ENCODE measurements around the gene TP53I11. TPM values are rescaled to one million over a fixed set of nuclear protein-coding genes. Genes with fewer than 3 reads are reported as not detected.

The TP53I11 gene
- total and polyA plus RNA-seq, 2 of the 13 experiments (the other 11 are each of a cell fraction or from before 2014, with no cell fraction given), result not detected

- TF ChIP-seq, protein P1, sequence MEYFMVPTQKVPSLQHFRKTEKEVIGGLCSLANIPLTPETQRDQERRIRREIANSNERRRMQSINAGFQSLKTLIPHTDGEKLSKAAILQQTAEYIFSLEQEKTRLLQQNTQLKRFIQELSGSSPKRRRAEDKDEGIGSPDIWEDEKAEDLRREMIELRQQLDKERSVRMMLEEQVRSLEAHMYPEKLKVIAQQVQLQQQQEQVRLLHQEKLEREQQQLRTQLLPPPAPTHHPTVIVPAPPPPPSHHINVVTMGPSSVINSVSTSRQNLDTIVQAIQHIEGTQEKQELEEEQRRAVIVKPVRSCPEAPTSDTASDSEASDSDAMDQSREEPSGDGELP (IDR thresholded peaks at IDR 0.05; ENCODE audit: borderline replicate concordance, low read depth), result no peak
- TF ChIP-seq ZNF598 (CRISPR knock-in tag; IDR thresholded peaks at IDR 0.05; ENCODE audit: borderline replicate concordance), result no peak
Observed at GRCh38 chr11:44901120-44901633, 49.5 kb downstream of the TP53I11 start (continued).

GRCh38 chr11:44899959-44900358 is 50.7 kb downstream of the TP53I11 start:
- Histone ChIP-seq H3K36me3 (replicated peaks in 1 of 2; ENCODE audit: control insufficient read depth in 1 of 2, insufficient read depth in 2 of 2, low read length in 2 of 2) (no peaks in the 10 kb centered on the region), H3K27ac (ENCODE audit: extremely low read length, insufficient read depth, low read length) (no peak overlapping the region), H3K4me1 (ENCODE audit: insufficient read depth, low read length) (no peaks in the 10 kb centered on the region), H3K9ac (ENCODE audit: insufficient read depth, low read depth, low read length) (no peak overlapping the region), H3K9me3 (ENCODE audit: low read length) (no peaks in the 10 kb centered on the region), H3K4me3 (replicated peaks in 1 of 3; ENCODE audit: insufficient read depth in 1 of 3, low read depth in 2 of 3, low read length in 3 of 3) (no peak overlapping the region), H2AFZ (ENCODE audit: low read length) (no peak overlapping the region), H4K20me1 (ENCODE audit: insufficient read depth, low read length) (no peaks in the 10 kb centered on the region), H3K79me2 (ENCODE audit: insufficient read depth, low read length) (no peaks in the 10 kb centered on the region), H3K27me3 (ENCODE audit: control insufficient read depth in 1 of 2, insufficient read depth in 2 of 2, low read length in 2 of 2) (no peaks in the 10 kb centered on the region; a peak in 1 of 5 replicates), H3K4me2 (ENCODE audit: low read depth, low read length) (no peak overlapping the region)
- ATAC-seq, result peak; percentile 79
- CTCF ChIA-PET (ENCODE audit: low intra/inter-chr PET ratio, low total read pairs), result no interaction called here
- POLR2A ChIA-PET, result no interaction called here
- no TSS peak for BruUV-seq (replicated peaks)
- in situ Hi-C loops (cut with HindIII; ENCODE audit: extremely low pct_ligation_motif_present, low pct_unique_long_range_greater_than_20kb) (loop anchor here (25.0 kb wide), 1 partner anchor 588 kb away; the partner anchor contains the start of gene ALX4), intact Hi-C loops (cut with micrococcal nuclease; ENCODE audit: unreplicated experiment) (no loop called here)
- peak; percentile 73 for TF ChIP-seq NFYC (CRISPR knock-in tag; IDR thresholded peaks at IDR 0.05)
- TF ChIP-seq, protein P2, sequence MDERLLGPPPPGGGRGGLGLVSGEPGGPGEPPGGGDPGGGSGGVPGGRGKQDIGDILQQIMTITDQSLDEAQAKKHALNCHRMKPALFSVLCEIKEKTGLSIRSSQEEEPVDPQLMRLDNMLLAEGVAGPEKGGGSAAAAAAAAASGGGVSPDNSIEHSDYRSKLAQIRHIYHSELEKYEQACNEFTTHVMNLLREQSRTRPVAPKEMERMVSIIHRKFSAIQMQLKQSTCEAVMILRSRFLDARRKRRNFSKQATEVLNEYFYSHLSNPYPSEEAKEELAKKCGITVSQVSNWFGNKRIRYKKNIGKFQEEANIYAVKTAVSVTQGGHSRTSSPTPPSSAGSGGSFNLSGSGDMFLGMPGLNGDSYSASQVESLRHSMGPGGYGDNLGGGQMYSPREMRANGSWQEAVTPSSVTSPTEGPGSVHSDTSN (CRISPR knock-in tag; IDR thresholded peaks at IDR 0.05), result peak; percentile 58; the same call in 1 of the 2 replicates
- peak; percentile 71 for TF ChIP-seq NFYB (CRISPR knock-in tag; IDR thresholded peaks at IDR 0.05)
- no peak for TF ChIP-seq ZNF501 (CRISPR knock-in tag; IDR thresholded peaks at IDR 0.05)
- peak; percentile 43 for TF ChIP-seq SP2 (CRISPR knock-in tag; IDR thresholded peaks at IDR 0.05)
- no peak for FAIRE-seq
- 3% methylated on average over 3 of the region's 3 CpGs for WGBS (ENCODE audit: low lambda C conversion rate)
- DNase-seq (ENCODE audit: low spot score), result peak; percentile 5

Measured in HepG2 (cell line).